H7 (cell line): Measurements from ENCODE around the gene IL1R2. TPM values are rescaled to one million over a fixed set of nuclear protein-coding genes. Genes with fewer than 3 reads are reported as not detected.

Source experiments
- DNase-seq: peaks from one replicate; pipeline ENCODE4 v3.0.0; 2012
- H3K27me3 ChIP-seq: 2 replicates; pipeline ENCODE4 v1.6.0; 2011; ENCODE audit warnings: mild to moderate bottlenecking, low read length; ENCODE audit not compliant: control insufficient read depth, insufficient read depth
- H3K36me3 ChIP-seq: replicated peaks from 2 replicates; pipeline ENCODE4 v1.5.1; 2011; ENCODE audit warnings: low read length; ENCODE audit not compliant: control insufficient read depth, insufficient read depth
- H3K4me3 ChIP-seq: 2 replicates; pipeline ENCODE4 v1.5.1; 2011; ENCODE audit warnings: low read depth, mild to moderate bottlenecking, control low read depth, low read length, moderate library complexity; ENCODE audit not compliant: insufficient read depth
- total RNA-seq: library from RNA; depleted of rRNA; stranded (reverse); fragments of >200 nt; shearing (Covaris generic); gene quantifications from 2 replicates; pipeline ENCODE4 v1.2.3, GENCODE V29; 2014

The IL1R2 gene
- total RNA-seq, 1 experiment from 2014 or later = 0.17 TPM

- no peak overlapping the region for H3K4me3 ChIP-seq
- no peaks in the 10 kb centered on the region for H3K36me3 ChIP-seq
- DNase-seq = no peak
- H3K27me3 ChIP-seq = no peaks in the 10 kb centered on the region
Measured at GRCh38 chr2:101984656-101985055, 7.1 kb upstream of the IL1R2 start.

GRCh38 chr2:101985101-101985792, 6.5 kb upstream of the IL1R2 start:
- H3K27me3 ChIP-seq = no peaks in the 10 kb centered on the region
- no peaks in the 10 kb centered on the region for H3K36me3 ChIP-seq
- no peak for DNase-seq
- no peak overlapping the region for H3K4me3 ChIP-seq

GRCh38 chr2:101985793-101986164, 6.0 kb upstream of the IL1R2 start:
- Histone ChIP-seq H3K27me3 (no peaks in the 10 kb centered on the region), H3K4me3 (no peak overlapping the region), H3K36me3 (no peaks in the 10 kb centered on the region)
- no peak for DNase-seq

- Histone ChIP-seq H3K4me3 (no peak overlapping the region), H3K36me3 (no peaks in the 10 kb centered on the region), H3K27me3 (no peaks in the 10 kb centered on the region)
- no peak for DNase-seq
Measured at GRCh38 chr2:101986376-101986775, 5.4 kb upstream of the IL1R2 start.

- H3K36me3 ChIP-seq = no peaks in the 10 kb centered on the region
- no peak overlapping the region for H3K4me3 ChIP-seq
- no peak for DNase-seq
- no peaks in the 10 kb centered on the region for H3K27me3 ChIP-seq
Measured at GRCh38 chr2:101986804-101987740, 4.7 kb upstream of the IL1R2 start.

GRCh38 chr2:101987832-101988231, 3.9 kb upstream of the IL1R2 start:
- H3K36me3 ChIP-seq = no peaks in the 10 kb centered on the region
- H3K4me3 ChIP-seq = no peak overlapping the region
- no peaks in the 10 kb centered on the region for H3K27me3 ChIP-seq
- peak; percentile 51 for DNase-seq

GRCh38 chr2:101988541-101988940, 3.2 kb upstream of the IL1R2 start:
- no peaks in the 10 kb centered on the region for H3K36me3 ChIP-seq
- H3K27me3 ChIP-seq = no peaks in the 10 kb centered on the region
- DNase-seq = no peak
- H3K4me3 ChIP-seq = no peak overlapping the region

GRCh38 chr2:101989740-101990460, 1.9 kb upstream of the IL1R2 start:
- H3K4me3 ChIP-seq = no peak overlapping the region

GRCh38 chr2:101993772-101994171, 2.0 kb downstream of the IL1R2 start:
- no peaks in the 10 kb centered on the region for H3K27me3 ChIP-seq
- DNase-seq = no peak
- no peak overlapping the region for H3K4me3 ChIP-seq
- no peaks in the 10 kb centered on the region for H3K36me3 ChIP-seq

More at GRCh38 chr2:101989740-101990460, 1.9 kb upstream of the IL1R2 start:
- Histone ChIP-seq H3K36me3 (no peaks in the 10 kb centered on the region), H3K27me3 (no peaks in the 10 kb centered on the region)
- no peak for DNase-seq

GRCh38 chr2:101995019-101995418, 3.3 kb downstream of the IL1R2 start:
- no peak overlapping the region for H3K4me3 ChIP-seq
- no peak for DNase-seq
- H3K27me3 ChIP-seq = no peaks in the 10 kb centered on the region

GRCh38 chr2:101995804-101996203, 4.0 kb downstream of the IL1R2 start:
- no peaks in the 10 kb centered on the region for H3K36me3 ChIP-seq
- no peak overlapping the region for H3K4me3 ChIP-seq
- no peak for DNase-seq

More at GRCh38 chr2:101995019-101995418, 3.3 kb downstream of the IL1R2 start:
- H3K36me3 ChIP-seq = no peaks in the 10 kb centered on the region

GRCh38 chr2:101998556-101998895, 6.8 kb downstream of the IL1R2 start:
- DNase-seq = no peak
- Histone ChIP-seq H3K36me3 (no peaks in the 10 kb centered on the region), H3K27me3 (no peaks in the 10 kb centered on the region), H3K4me3 (no peak overlapping the region)

More at GRCh38 chr2:101995804-101996203, 4.0 kb downstream of the IL1R2 start:
- H3K27me3 ChIP-seq = no peaks in the 10 kb centered on the region

- H3K27me3 ChIP-seq = no peaks in the 10 kb centered on the region
- no peak overlapping the region for H3K4me3 ChIP-seq
- DNase-seq = no peak
- H3K36me3 ChIP-seq = no peaks in the 10 kb centered on the region
Measured at GRCh38 chr2:101998896-101999789, 7.4 kb downstream of the IL1R2 start.

GRCh38 chr2:102000012-102000411, 8.3 kb downstream of the IL1R2 start:
- no peak for DNase-seq
- H3K36me3 ChIP-seq = no peaks in the 10 kb centered on the region
- H3K27me3 ChIP-seq = no peaks in the 10 kb centered on the region
- H3K4me3 ChIP-seq = no peak overlapping the region
